Cardiac fibroblast (primary cell): Measurements from ENCODE around the gene CDC42BPG.

Experiments used
- DNase-seq, 2 donors: peaks; one replicate each; pipeline versions ENCODE4 v3.0.0 to v3.0.0-alpha.2; 2010; ENCODE audit warnings: low read depth in 2 of 2
- H3K4me3 ChIP-seq, 2 donors: replicated peaks in 1 of 2; 1 replicate in 1 of 2; 2 replicates in 1 of 2; pipeline ENCODE4 v1.5.1; 2011; ENCODE audit warnings: low read depth in 2 of 2, low read length in 2 of 2, mild to moderate bottlenecking in 2 of 2, moderate library complexity in 1 of 2
- CTCF ChIP-seq: IDR thresholded peaks from one replicate; pipeline ENCODE4 v1.5.1; 2011; ENCODE audit warnings: low read depth, mild to moderate bottlenecking, low read length, inconsistent platforms

CDC42BPG gene

GRCh38 chr11:64810271-64810890, 34.1 kb downstream of the CDC42BPG start, which contains the start of gene MEN1:
MEN1 (minus strand) TSS chr11:64810551; CDS start chr11:64810109, 442 bp downstream.
- peak; percentile 95 to 97 for DNase-seq
- H3K4me3 ChIP-seq: peak within 1 kb of the TSS; percentile 90 to 98
- TF ChIP-seq CTCF: no peak

GRCh38 chr11:64809781-64810241, 34.6 kb downstream of the CDC42BPG start:
- no peak for DNase-seq
- TF ChIP-seq CTCF: no peak
- H3K4me3 ChIP-seq: peak overlapping the region; percentile 90 to 98

- TF ChIP-seq CTCF: no peak
- no peak for DNase-seq
- H3K4me3 ChIP-seq: no peak overlapping the region
Measured at GRCh38 chr11:64805481-64805880, 39.0 kb downstream of the CDC42BPG start.

GRCh38 chr11:64804346-64805210, 39.9 kb downstream of the CDC42BPG start:
- H3K4me3 ChIP-seq: no peak overlapping the region

GRCh38 chr11:64803846-64804345, 40.6 kb downstream of the CDC42BPG start:
- no peak for TF ChIP-seq CTCF
- peak overlapping the region; percentile 61 to 67 for H3K4me3 ChIP-seq
- no peak for DNase-seq

More at GRCh38 chr11:64804346-64805210, 39.9 kb downstream of the CDC42BPG start:
- TF ChIP-seq CTCF: no peak
- DNase-seq: no peak

- TF ChIP-seq CTCF: no peak
- peak; percentile 78 to 88 for DNase-seq
- H3K4me3 ChIP-seq: peak within 1 kb of the TSS; percentile 61 to 67
Measured at GRCh38 chr11:64803158-64803845, 41.2 kb downstream of the CDC42BPG start, which contains the start of gene MAP4K2. MAP4K2 (minus strand) TSS chr11:64803214; CDS start chr11:64803149, 65 bp downstream.
